HepG2 (cell line): Measurements from ENCODE around the gene VPS18. TPM values are rescaled to one million over a fixed set of nuclear protein-coding genes. Genes with fewer than 3 reads are reported as not detected.

Experiments used
- ELF4 ChIP-seq: sonication (generic); formaldehyde crosslinking; IDR thresholded peaks from 2 replicates; pipeline ENCODE4 v1.5.0; 2020; ENCODE audit warnings: missing genetic modification reagents, mild to moderate bottlenecking, moderate library complexity, borderline replicate concordance
- FOSL2 ChIP-seq: sonication (generic); formaldehyde crosslinking; IDR thresholded peaks from 2 replicates; pipeline ENCODE4 v1.4.0; 2020; ENCODE audit warnings: missing genetic modification reagents
- MLXIP ChIP-seq: sonication (generic); formaldehyde crosslinking; IDR thresholded peaks from 2 replicates; pipeline ENCODE4 v1.9.0; 2021; ENCODE audit warnings: missing genetic modification reagents, borderline replicate concordance
- MXD1 ChIP-seq: sonication (generic); formaldehyde crosslinking; IDR thresholded peaks from 2 replicates; pipeline ENCODE4 v1.4.0; 2020; ENCODE audit warnings: mild to moderate bottlenecking, missing genetic modification reagents
- NR2C2 ChIP-seq: sonication (generic); formaldehyde crosslinking; IDR thresholded peaks from 2 replicates; pipeline ENCODE4 v1.4.0; 2020; ENCODE audit warnings: missing genetic modification reagents, mild to moderate bottlenecking, moderate library complexity, borderline replicate concordance
- NR2F6 ChIP-seq, 2 experiments: IDR thresholded peaks; 2 replicates each; pipeline ENCODE4 v1.6.1; 2016; ENCODE audit warnings: antibody characterized with exemption in 1 of 2, mild to moderate bottlenecking in 1 of 2
- POLR2A ChIP-seq, 2 experiments: IDR thresholded peaks; 2 replicates each; pipeline ENCODE4 v1.6.1; 2011; ENCODE audit warnings: low read depth in 2 of 2, low read length in 2 of 2, mild to moderate bottlenecking in 1 of 2, moderate library complexity in 1 of 2; ENCODE audit not compliant: insufficient read depth in 1 of 2
- RAD21 ChIP-seq: fragments of 450-650 bp; formaldehyde crosslinking; IDR thresholded peaks from 2 replicates; pipeline ENCODE4 v1.5.0; 2020; ENCODE audit warnings: mild to moderate bottlenecking
- RFX1 ChIP-seq: fragments of 450-650 bp; IDR thresholded peaks from 2 replicates; pipeline ENCODE4 v1.6.1; 2017
- ZBTB1 ChIP-seq: sonication (generic); formaldehyde crosslinking; IDR thresholded peaks from 2 replicates; pipeline ENCODE4 v1.4.0; 2020; ENCODE audit warnings: missing genetic modification reagents, borderline replicate concordance
- ZEB1 ChIP-seq: IDR thresholded peaks from 2 replicates; pipeline ENCODE4 v1.6.1; 2012; ENCODE audit warnings: mild to moderate bottlenecking, low read depth, inconsistent platforms; ENCODE audit not compliant: insufficient replicate concordance
- ZFY ChIP-seq: sonication (generic); formaldehyde crosslinking; IDR thresholded peaks from 2 replicates; pipeline ENCODE4 v1.4.0; 2020; ENCODE audit warnings: missing genetic modification reagents
- ZMAT3 ChIP-seq: sonication (generic); formaldehyde crosslinking; conservative IDR thresholded peaks from 2 replicates; pipeline ENCODE4 v1.7.0; 2021; ENCODE audit warnings: missing genetic modification reagents
- ZNF33B ChIP-seq: sonication (generic); formaldehyde crosslinking; IDR thresholded peaks from 2 replicates; pipeline ENCODE4 v1.5.1; 2020; ENCODE audit warnings: mild to moderate bottlenecking, missing genetic modification reagents
- ZNF619 ChIP-seq: sonication (generic); formaldehyde crosslinking; IDR thresholded peaks from 2 replicates; pipeline ENCODE4 v1.4.0; 2020; ENCODE audit warnings: mild to moderate bottlenecking, missing genetic modification reagents
- ZNF687 ChIP-seq: sonication (generic); formaldehyde crosslinking; IDR thresholded peaks from 2 replicates; pipeline ENCODE4 v1.5.1; 2020; ENCODE audit warnings: mild to moderate bottlenecking, missing genetic modification reagents, moderate library complexity
- ZNF709 ChIP-seq: sonication (generic); formaldehyde crosslinking; IDR thresholded peaks from 2 replicates; pipeline ENCODE4 v1.5.0; 2020; ENCODE audit warnings: mild to moderate bottlenecking, missing genetic modification reagents
- polyA plus RNA-seq, 8 experiments: library from polyadenylated mRNA; depleted of rRNA in 3 of 8; stranded (reverse) in 7 of 8; unstranded in 1 of 8; fragments of >200 nt; fragmentation: Illumina TruSeq in 4 of 8; extraction: Trizol in 4 of 8; gene quantifications; 2 replicates each; pipeline versions ENCODE4 v1.2.1 to v1.2.3, GENCODE V29; 2011 to 2016; ENCODE audit warnings: low read depth in 4 of 8, missing spikeins in 1 of 8, mixed read lengths in 1 of 8; ENCODE audit not compliant: insufficient read depth in 1 of 8
- total RNA-seq, 5 experiments: library from RNA; depleted of rRNA; stranded (reverse); fragments of >200 nt; fragmentation: Illumina TruSeq; extraction: Trizol; gene quantifications; 2 replicates each; pipeline ENCODE4 v1.2.3, GENCODE V29; 2016; ENCODE audit warnings: low read depth in 1 of 5
- TF ChIP-seq, protein P1 (sequence below): sonication (generic); formaldehyde crosslinking; IDR thresholded peaks from 2 replicates; pipeline ENCODE4 v1.8.1; 2023; ENCODE audit warnings: mild to moderate bottlenecking, missing genetic modification reagents
- TF ChIP-seq, protein P2 (sequence below): sonication (generic); formaldehyde crosslinking; IDR thresholded peaks from 2 replicates; pipeline ENCODE4 v1.4.0; 2020; ENCODE audit warnings: missing genetic modification reagents, mild to moderate bottlenecking, borderline replicate concordance

VPS18 gene
- total and polyA plus RNA-seq, 2 of the 13 experiments (the other 11 are each of a cell fraction or from before 2014, with no cell fraction given), result 5.8 to 17.0 TPM

- TF ChIP-seq MXD1 (CRISPR knock-in tag) (0 out of 2 replicates have a peak, but pooled peaks have one; percentile 5), FOSL2 (CRISPR knock-in tag) (no peak), ZNF33B (no peak), NR2F6 (IDR thresholded peaks at IDR 0.05) (peak; percentile 60), NR2F6 (CRISPR knock-in tag; IDR thresholded peaks at IDR 0.05) (peak; percentile 66), ELF4 (CRISPR knock-in tag) (no peak), ZNF709 (CRISPR knock-in tag) (no peak), RFX1 (no peak), MLXIP (no peak), ZNF619 (no peak), ZMAT3 (CRISPR knock-in tag) (no peak), NR2C2 (CRISPR knock-in tag) (peak; percentile 39; the same call in 1 of the 2 replicates), ZBTB1 (CRISPR knock-in tag) (no peak), ZEB1 (peak; percentile 82), ZNF687 (peak; percentile 40; the same call in 1 of the 2 replicates), RAD21 (CRISPR knock-in tag) (no peak), ZFY (CRISPR knock-in tag) (no peak), POLR2A (IDR thresholded peaks at IDR 0.05; ENCODE audit: insufficient read depth in 1 of 2, low read depth in 2 of 2, low read length in 2 of 2) (no peak)
- TF ChIP-seq, protein P1, sequence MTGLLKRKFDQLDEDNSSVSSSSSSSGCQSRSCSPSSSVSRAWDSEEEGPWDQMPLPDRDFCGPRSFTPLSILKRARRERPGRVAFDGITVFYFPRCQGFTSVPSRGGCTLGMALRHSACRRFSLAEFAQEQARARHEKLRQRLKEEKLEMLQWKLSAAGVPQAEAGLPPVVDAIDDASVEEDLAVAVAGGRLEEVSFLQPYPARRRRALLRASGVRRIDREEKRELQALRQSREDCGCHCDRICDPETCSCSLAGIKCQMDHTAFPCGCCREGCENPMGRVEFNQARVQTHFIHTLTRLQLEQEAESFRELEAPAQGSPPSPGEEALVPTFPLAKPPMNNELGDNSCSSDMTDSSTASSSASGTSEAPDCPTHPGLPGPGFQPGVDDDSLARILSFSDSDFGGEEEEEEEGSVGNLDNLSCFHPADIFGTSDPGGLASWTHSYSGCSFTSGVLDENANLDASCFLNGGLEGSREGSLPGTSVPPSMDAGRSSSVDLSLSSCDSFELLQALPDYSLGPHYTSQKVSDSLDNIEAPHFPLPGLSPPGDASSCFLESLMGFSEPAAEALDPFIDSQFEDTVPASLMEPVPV, result no peak
- TF ChIP-seq, protein P2, sequence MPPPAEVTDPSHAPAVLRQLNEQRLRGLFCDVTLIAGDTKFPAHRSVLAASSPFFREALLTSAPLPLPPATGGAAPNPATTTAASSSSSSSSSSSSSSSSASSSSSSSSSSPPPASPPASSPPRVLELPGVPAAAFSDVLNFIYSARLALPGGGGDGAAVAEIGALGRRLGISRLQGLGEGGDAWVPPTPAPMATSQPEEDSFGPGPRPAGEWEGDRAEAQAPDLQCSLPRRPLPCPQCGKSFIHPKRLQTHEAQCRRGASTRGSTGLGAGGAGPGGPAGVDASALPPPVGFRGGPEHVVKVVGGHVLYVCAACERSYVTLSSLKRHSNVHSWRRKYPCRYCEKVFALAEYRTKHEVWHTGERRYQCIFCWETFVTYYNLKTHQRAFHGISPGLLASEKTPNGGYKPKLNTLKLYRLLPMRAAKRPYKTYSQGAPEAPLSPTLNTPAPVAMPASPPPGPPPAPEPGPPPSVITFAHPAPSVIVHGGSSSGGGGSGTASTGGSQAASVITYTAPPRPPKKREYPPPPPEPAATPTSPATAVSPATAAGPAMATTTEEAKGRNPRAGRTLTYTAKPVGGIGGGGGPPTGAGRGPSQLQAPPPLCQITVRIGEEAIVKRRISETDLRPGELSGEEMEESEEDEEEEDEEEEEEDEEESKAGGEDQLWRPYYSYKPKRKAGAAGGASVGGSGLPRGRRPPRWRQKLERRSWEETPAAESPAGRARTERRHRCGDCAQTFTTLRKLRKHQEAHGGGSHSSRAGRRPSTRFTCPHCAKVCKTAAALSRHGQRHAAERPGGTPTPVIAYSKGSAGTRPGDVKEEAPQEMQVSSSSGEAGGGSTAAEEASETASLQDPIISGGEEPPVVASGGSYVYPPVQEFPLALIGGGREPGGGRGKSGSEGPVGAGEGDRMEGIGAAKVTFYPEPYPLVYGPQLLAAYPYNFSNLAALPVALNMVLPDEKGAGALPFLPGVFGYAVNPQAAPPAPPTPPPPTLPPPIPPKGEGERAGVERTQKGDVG (CRISPR knock-in tag), result no peak
Measured at GRCh38 chr15:40908095-40908494, 13.8 kb downstream of the VPS18 start (continued).
